ENCODE results near the gene OR5K1.

DNA sequence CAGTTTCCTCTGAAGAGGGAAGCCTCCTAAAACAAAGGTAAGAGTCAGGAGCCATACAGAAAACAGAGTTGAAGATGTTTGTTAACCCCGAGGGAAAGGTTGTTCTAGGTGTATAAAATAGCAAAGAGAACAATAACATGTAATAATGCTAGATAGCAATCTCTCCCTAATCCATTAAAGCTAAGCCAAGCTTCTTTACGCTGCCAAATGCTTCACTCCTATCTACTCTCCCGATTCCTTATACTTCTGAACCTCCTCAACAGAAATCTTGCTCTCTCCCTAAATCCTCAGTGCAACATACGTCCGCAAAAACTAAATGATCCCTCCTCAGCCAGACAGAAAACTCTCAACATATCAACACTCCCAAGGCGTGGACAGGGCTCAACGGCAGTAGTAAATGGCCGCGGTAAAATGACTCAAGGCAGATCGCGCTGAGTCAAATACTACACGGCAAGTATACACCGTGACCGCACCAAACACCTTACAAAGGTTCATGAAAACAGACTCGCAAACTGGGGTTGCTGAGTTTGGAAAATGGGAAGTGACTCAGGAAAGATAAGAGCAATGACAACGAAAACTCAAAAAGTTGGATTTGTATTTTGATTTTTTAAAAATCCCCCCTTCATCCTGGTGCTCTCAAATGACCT, 59.0 kb downstream of the OR5K1 start:
- TF ChIP-seq, protein P1, sequence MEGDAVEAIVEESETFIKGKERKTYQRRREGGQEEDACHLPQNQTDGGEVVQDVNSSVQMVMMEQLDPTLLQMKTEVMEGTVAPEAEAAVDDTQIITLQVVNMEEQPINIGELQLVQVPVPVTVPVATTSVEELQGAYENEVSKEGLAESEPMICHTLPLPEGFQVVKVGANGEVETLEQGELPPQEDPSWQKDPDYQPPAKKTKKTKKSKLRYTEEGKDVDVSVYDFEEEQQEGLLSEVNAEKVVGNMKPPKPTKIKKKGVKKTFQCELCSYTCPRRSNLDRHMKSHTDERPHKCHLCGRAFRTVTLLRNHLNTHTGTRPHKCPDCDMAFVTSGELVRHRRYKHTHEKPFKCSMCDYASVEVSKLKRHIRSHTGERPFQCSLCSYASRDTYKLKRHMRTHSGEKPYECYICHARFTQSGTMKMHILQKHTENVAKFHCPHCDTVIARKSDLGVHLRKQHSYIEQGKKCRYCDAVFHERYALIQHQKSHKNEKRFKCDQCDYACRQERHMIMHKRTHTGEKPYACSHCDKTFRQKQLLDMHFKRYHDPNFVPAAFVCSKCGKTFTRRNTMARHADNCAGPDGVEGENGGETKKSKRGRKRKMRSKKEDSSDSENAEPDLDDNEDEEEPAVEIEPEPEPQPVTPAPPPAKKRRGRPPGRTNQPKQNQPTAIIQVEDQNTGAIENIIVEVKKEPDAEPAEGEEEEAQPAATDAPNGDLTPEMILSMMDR (IDR thresholded peaks at IDR 0.05 in 8 of 11, conservative IDR thresholded peaks at IDR 0.05 in 3 of 11), result no peak
- no peak for TF ChIP-seq POLR2AphosphoS5 (IDR thresholded peaks at IDR 0.05)
